ENCODE results near the gene ADAMTSL1. TPM values are rescaled to one million over a fixed set of nuclear protein-coding genes. Genes with fewer than 3 reads are reported as not detected.

ADAMTSL1 gene
- total RNA-seq, 2 donors from 2014 or later: 9.9 to 26.7 TPM

DNA sequence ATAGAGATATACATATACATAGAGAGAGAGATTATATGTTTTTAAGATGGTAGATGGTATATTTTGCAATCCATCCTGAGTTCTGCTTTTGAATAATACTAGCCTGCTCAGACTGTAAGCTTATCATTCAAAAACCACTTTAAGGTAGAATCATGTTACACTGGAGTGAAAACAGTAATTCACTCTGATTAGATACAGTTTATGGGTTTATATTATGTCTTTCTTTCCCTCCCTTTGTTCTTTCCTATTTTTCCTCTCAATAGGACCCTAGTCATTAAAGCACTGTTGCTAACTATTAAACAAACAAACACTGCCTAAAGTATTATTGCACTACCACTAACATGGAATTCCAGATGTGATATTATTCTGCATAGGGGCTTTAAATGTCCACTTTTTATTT lies 202.0 kb downstream of the ADAMTSL1 start:
- intact Hi-C loops (cut with DNase I): no loop called here

DNA sequence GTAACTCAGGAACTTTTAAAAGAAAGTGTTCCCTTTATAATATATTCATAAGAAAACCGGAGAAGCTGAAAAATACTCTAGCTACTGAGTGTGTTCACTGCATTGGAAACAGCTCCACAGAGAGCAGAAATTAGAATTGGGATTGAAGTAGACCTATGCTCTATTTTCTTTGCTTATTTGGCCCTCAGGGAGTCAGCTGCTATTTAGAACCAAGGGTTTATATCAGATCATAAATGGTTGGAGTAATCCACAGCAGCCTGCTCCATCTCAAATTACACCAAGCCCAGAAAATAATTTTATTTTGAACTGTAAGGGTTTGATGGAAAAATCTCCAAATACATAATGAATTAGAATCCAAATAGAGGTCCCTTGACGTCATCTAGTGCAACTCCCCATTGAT lies 202.6 kb downstream of the ADAMTSL1 start:
- intact Hi-C loops (cut with DNase I): no loop called here

More for the DNA sequence above, 202.0 kb downstream of the ADAMTSL1 start:
- DNase-seq (ENCODE audit: low spot score): no peak

DNA sequence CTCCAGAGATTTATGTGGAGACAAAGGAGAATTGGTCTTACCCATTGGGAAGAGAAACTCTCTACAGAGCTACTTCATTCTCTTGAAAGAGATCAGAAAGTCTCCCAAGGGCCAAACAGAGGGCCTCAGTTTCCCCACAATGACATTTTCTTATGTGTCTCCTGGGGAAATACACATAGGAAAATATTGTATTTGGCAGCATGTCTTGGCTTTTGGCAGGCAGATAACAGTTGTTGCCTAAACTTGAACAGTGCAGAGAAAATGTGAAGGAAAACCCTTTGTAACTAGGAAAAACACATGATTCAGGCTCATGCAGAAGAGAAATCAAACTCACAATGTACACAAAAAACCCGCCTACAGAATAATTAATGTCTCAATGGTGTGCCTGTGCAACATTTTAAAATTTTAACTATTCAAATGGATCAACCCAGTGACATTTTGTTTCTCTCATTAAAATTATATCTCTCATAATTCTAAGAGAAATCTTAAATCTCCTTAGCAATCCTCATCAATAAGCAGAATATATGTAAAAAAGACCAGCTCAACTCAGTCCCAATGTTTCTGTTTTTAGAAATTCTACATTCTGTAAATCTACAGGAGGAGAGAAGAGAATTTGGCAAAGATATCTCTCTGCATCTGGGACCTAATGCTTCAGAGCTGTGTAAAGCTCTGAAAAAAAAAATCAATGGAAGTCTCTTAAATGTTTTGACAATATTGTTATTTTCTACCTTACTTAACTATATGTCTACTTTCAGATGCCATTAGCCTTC lies 205.1 kb downstream of the ADAMTSL1 start:
- DNase-seq (ENCODE audit: low spot score): no peak

More for the DNA sequence above, 202.6 kb downstream of the ADAMTSL1 start:
- DNase-seq (ENCODE audit: low spot score): no peak

DNA sequence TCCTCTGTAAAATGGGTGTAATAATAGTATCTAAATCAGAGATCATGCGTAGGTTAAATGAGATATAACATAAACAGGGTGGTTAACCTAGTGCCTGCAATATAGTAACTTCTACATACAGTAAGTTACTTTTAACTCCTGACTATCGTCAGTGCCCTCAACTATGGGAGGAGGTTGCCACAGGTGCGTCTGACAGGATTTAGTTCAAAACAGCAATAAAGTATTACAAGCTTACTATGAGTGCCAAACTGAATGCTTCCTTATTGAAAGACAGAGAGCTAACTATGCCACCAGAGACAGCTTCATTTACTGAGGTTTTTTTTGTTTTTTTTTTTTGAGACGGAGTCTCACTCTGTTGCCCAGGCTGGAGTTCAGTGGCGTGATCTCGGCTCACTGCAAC lies 209.0 kb downstream of the ADAMTSL1 start:
- intact Hi-C loops (cut with DNase I): no loop called here
- DNase-seq (ENCODE audit: low spot score): no peak

More for the DNA sequence above, 205.1 kb downstream of the ADAMTSL1 start:
- intact Hi-C loops (cut with DNase I): no loop called here

DNA sequence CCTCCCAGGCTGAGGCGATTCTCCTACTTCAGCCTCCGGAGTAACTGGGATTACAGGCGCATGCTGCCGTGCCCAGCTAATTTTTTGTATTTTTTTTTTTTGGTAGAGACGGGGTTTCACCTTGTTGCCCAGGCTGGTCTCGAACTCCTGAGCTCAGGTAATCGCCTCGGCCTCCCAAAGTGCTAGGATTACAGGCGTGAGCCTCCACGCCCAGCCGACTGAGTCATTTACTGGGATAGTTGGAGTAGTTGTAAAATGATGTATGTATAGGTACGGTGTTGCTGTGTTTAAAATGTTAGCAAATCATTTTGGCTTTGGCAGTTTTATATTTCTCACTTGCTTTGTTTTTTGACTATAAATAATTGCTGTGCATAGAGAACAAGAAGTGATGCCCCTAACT lies 209.4 kb downstream of the ADAMTSL1 start:
- no peak for DNase-seq (ENCODE audit: low spot score)
- intact Hi-C loops (cut with DNase I): no loop called here

DNA sequence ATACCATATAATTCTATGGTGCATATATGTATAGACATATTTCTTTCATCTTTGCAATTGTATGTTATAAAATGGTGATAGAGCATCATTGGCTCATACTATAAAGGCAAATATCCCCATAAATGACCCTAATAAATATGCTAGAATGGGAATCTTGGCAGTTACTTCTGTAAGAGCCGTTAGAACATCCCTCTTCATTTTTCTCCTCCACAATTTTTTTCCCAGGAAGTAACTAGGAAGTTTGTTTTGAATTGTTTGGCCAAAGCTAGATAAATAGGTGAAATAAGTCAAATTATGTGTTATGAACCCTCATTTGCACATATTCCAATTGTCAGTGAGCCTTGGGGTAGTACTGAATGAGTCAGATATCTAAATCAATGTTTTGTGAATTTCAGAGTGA lies 209.9 kb downstream of the ADAMTSL1 start:
- no peak for DNase-seq (ENCODE audit: low spot score)
- intact Hi-C loops (cut with DNase I): no loop called here

DNA sequence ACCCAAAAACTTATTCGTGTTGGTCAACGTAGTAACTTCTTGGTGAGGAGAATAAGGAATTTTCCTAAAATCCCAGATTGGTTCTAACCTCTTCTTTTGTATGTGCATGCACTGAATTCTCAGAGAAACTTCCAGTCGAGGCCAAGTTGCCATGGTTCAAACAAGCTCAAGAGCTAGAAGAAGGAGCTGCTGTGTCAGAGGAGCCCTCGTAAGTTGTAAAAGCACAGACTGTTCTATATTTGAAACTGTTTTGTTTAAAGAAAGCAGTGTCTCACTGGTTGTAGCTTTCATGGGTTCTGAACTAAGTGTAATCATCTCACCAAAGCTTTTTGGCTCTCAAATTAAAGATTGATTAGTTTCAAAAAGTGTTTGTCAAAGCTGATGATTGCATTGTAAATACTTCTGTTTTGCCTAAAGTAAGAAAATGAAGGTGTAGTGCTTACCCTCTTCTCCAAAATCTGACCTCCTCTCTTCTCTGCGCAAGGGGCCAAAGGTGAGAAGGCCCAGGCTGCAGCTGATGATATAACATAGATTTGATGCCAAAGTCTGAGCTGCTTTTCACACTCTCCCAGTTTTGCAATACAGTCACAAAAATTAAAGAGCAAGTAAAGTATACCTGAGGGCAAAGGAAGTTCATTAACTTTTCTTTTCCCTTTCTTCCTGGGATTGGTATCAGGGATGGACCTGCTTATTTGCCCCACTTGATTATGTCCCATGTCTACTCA lies 210.8 kb downstream of the ADAMTSL1 start:
- no peak for DNase-seq (ENCODE audit: low spot score)
- intact Hi-C loops (cut with DNase I): no loop called here

DNA sequence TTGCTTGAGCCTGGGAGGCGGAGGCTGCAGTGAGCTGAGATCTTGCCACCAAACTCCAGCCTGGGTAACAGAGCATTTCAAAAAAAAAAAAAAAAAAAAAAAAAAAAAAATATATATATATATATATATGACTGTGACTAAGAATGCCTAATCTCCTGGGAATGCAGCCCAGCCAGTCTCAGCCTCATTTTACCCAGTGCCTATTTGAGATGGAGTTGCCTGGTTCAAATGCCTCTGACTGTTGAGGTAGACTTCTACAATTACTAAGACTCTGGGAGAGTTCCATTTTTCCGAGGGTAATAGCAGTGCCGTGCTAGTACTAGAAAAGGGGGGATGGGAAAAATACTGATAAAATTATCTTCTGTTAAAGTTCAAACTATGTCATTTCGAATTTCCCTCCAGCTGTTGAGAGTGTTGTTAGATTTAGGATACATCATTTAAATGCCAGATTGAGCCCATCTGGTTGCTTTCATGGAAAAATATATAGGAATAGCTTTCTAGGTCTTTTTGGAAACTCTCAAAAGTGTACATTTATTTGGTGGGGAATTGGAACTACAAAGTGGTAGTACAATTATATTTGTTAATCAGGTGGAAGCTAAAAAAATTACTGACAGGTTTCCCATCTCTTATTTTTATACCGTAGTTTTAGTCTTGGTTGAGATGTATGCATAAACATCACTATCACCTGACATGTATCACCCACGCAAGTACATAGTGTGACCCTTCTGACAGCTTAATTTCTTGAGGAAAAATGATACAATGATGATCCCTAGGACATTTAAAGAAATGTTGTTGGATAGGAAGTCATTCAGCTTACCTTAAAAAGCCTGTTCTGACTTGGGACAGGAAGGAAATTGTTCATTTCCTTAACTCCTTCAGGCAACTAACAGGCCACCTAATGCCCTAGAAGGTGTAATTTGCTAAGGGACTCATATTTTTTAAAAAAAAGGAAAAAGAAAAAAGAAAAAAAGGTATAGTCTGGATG lies 214.9 kb downstream of the ADAMTSL1 start:
- DNase-seq (ENCODE audit: low spot score): no peak
- intact Hi-C loops (cut with DNase I): no loop called here

DNA sequence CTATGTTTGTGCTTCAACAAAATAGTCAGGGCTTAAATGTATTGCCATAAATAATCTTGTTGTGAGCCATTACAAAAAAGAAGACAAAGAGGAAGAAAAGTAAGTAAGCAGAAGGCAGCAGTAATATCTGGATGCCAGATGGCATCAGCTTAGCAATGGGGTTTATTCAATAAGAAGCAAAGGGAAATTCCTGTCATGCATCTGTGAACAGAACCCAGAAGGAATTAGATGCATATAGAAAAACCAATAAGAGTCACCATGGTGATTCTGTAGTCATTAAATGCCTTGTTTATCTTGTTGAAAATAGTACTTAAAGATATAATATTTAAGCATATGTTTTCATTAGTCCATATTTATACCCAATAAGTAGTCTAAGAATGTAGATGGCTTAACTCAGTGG lies 216.0 kb downstream of the ADAMTSL1 start:
- DNase-seq (ENCODE audit: low spot score): no peak
- intact Hi-C loops (cut with DNase I): no loop called here

DNA sequence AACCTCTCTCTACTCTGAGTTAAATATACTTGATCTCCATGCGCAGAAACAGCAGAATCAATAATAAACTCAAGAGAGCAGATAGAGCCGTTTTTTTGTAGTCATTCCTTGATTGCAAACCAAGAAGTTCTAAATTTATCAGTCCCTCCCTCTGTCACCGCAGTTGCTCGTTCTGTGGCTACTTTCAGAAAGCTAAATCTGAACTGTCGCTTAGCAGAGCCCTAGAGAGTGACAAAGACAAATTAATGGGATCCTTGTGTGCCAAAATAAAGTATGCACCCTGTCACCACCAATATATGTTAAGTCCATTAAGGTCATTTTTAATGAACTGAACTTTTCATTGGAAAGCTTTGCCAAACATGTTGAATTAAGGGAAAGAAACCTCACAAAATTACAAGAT lies 218.3 kb downstream of the ADAMTSL1 start:
- intact Hi-C loops (cut with DNase I): no loop called here
- DNase-seq (ENCODE audit: low spot score): no peak

DNA sequence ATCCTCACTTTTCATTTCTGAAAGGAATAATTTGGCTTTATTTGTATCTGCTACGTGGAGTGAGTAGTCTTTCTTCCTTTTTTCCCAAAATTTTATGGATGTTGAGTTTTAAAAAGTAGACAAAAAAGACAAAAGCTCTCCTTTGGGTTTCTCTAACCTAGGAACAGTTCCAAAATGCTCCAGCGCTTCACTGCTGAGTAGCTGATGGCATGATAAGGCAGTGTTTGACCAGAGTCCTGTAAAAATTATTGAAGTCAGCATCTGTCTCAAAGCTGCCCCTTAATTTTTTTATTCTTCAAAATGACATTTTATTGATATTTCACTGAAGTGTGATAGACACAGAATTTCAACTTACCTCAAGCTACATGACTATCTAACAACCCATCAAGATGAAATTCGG lies 219.0 kb downstream of the ADAMTSL1 start:
- intact Hi-C loops (cut with DNase I): no loop called here
- no peak for DNase-seq (ENCODE audit: low spot score)

DNA sequence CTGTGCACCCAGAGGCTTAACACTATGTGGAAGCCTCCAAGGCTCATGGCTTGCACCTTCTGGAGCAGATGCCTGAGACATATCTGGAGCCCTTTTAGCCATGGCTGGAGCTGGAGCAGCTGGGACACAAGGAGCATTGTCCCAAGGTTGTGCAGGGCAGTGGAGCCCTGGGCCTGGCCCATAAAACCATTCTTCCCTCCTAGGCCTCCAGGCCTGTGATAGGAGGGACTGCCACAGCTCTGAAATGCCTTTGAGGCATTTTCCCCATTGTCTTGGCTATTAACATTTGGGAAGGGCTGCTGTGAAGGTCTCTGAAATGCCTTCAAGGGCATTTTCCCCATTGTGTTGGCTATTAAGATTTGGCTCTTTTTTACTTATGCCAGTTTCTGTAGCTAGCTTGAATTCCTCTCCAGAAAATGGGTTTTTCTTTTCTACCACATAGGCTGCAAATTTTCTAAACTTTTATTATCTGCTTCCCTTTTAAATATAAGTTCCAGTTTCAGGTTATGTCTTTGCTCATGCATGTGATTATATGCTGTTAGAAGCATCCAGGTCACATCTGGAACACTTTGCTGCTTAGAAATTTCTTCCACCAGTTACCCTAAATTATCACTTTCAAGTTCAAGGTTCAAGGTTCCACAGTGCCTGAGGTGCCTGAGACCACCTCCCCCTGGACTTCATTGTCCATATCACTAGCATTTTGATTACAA lies 221.2 kb downstream of the ADAMTSL1 start:
- no peak for DNase-seq (ENCODE audit: low spot score)
- intact Hi-C loops (cut with DNase I): no loop called here

DNA sequence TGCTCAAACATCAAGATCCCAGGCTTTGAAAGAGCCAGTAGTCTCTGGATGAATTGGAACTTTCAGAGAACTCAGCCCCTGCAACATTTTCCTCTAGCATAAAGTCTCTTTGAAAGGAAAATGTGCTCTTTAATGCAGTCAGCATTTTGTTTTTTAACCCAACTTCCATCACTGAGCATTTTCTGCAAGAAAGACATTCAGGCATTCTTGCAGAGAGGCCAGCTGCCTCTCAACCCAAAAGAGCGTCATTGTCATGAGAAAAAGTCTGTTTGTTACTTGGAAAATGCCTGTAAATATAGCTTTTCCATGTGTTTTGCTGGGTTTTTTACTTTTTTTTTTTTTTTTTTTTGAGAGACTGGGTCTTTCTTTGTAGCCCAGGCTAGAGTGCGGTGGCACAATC lies 225.0 kb downstream of the ADAMTSL1 start:
- intact Hi-C loops (cut with DNase I): no loop called here

DNA sequence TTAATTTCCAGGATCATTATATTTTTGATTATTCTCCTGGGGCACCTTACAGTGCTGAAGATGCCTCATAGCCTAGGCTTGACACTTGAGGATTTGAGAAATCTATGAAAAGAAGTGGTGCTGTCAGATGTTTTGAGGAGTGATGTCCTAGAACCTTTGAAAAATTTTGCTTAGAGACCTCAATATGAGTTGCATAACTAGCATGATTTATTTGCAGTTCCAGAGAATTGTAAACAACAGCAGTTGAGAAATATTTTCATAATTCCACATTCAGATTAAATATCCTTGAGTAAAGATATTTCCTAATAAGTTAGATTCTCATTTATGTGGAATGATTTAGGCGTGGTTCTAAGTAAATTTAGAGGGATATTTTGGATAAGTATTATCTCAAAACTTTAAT lies 225.8 kb downstream of the ADAMTSL1 start:
- intact Hi-C loops (cut with DNase I): no loop called here
- DNase-seq (ENCODE audit: low spot score): no peak

More for the DNA sequence above, 225.0 kb downstream of the ADAMTSL1 start:
- DNase-seq (ENCODE audit: low spot score): no peak

DNA sequence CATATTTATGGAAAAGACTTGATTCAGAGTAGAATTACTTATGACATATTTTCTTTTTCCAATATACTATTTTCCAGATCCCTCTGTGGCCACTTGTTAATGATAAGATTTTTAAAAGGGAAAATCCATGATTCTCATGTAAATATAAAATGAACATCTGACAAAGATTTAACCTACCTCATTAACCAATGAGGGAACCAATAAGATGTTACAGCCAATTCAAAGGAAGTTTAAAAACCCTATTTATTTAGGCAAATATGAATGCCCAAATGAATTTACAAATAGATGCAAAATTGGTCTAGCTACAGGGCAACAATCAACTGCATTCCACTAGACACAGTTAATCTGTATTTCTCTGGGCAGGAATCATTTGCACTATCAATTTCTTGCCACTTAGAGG lies 226.8 kb downstream of the ADAMTSL1 start:
- DNase-seq (ENCODE audit: low spot score): no peak
- intact Hi-C loops (cut with DNase I): no loop called here

DNA sequence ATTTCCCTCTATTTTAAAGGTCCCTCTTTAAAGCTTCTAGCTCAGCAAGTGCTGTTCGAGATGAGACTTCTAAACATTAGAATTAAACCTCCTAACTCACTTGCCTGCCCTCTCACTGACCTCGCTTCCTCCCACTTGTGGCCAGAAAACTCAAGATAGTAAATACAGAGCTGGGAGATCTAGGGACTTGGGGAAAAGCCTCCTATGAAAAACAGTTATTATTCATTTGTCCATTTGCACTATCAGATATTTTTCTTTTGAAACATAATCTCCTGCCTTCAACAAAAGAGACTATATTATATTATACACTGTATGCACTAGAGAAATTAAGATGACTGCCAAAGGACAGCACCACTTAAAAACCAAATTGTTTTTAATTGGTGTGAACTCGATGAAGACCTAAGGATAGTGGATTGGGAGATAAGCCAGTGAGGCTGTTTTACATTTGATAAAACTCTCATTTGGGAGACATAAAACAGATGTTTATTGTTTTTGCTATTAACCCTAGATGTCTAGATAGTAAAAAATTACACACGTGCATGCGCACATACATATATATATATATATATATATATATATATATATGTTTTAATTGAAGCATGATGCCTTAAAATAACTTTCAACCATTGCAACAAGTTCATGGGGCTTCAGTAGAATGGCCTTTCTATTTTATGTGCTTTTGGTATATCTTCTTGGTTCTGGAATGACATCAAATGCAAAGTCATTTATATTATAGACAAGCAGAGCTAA lies 229.4 kb downstream of the ADAMTSL1 start:
- intact Hi-C loops (cut with DNase I): no loop called here
- DNase-seq (ENCODE audit: low spot score): no peak

DNA sequence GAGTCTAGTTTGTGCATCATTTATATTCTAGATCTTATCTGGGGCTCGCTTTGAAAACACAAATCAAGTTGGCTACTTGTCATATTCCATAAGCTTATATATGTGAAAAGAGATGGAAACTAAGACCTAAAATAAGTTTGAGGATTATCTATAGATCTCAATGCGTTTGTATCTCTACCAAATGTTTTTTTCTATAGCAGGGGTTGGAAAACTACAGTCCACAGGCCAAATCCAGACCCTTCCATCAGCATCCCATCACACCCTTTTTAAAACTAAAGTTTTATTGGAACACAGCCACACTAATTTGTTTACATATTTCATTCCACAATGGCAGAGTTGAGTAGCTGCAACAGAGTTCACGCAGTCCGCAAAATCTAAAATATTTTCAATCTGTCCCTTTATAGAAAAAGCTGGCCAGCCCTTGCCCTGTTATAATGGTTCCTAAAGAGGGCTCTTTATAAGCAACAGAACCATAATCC lies 230.0 kb downstream of the ADAMTSL1 start:
- intact Hi-C loops (cut with DNase I): no loop called here
- no peak for DNase-seq (ENCODE audit: low spot score)

DNA sequence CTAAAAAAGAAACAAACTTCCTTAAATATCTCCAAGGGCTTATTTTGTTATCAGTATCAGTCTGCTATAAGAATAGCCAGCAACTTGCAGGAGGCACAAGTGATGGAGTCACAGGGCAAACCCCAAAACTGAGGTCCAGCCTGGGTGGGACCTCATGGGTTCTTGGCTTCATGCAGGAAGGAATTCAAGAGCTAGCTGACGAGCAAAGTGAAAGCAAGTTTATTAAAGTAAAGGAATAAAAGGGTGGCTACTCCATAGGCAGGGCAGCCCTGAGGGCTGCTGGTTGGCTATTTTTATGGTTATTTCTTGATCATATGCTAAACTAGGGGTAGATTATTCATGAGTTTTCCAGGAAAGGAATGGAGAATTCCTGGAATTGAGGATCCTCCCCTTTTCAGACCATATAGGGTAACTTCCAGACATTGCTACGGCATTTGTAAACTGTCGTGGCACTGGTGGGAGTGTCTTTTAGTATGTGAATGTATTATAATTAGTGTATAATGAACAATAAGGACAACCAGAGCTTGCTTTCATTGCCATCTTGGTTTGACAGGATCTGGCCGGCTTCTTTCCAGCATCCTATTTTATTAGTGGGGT lies 231.9 kb downstream of the ADAMTSL1 start:
- intact Hi-C loops (cut with DNase I): no loop called here
- no peak for DNase-seq (ENCODE audit: low spot score)
